Mesodermal cell (in vitro differentiated cells): ENCODE data around the gene TDRD15.

ENCODE experiments used
- H3K27ac ChIP-seq: 2 replicates; pipeline ENCODE4 v1.7.0; 2013; ENCODE audit warnings: mild to moderate bottlenecking, low read depth, low read length, moderate library complexity; ENCODE audit not compliant: severe bottlenecking
- H3K36me3 ChIP-seq: 2 replicates; pipeline ENCODE4 v1.7.1; 2013; ENCODE audit warnings: mild to moderate bottlenecking, low read length, moderate library complexity; ENCODE audit not compliant: control insufficient read depth, insufficient read depth
- H3K4me1 ChIP-seq: one replicate; pipeline ENCODE4 v1.7.1; 2013; ENCODE audit warnings: mild to moderate bottlenecking, low read length; ENCODE audit not compliant: insufficient read depth, control insufficient read depth, poor library complexity, severe bottlenecking
- H3K4me3 ChIP-seq: 2 replicates; pipeline ENCODE4 v1.7.0; 2013; ENCODE audit warnings: low read length, control low read depth, mild to moderate bottlenecking; ENCODE audit not compliant: insufficient read depth, poor library complexity, severe bottlenecking; ENCODE audit errors: extremely low read depth
- H3K9me3 ChIP-seq: 2 replicates; pipeline ENCODE4 v1.7.1; 2013; ENCODE audit warnings: mild to moderate bottlenecking, low read length, moderate library complexity; ENCODE audit not compliant: control insufficient read depth
- WGBS, 2 experiments: methylation state at CpG; one replicate each; pipeline ENCODE4 v1.1.5; 2013; ENCODE audit warnings: missing lambda C conversion rate in 2 of 2; ENCODE audit not compliant: insufficient coverage in 2 of 2; 5-methylcytosine and 5-hydroxymethylcytosine counted together

Gene TDRD15

GRCh38 chr2:21181957-21182356, 58.2 kb downstream of the TDRD15 start:
- Histone ChIP-seq H3K4me1 (no peaks in the 10 kb centered on the region), H3K36me3 (no peaks in the 10 kb centered on the region), H3K4me3 (no peak overlapping the region), H3K27ac (no peak overlapping the region), H3K9me3 (no peaks in the 10 kb centered on the region)
- WGBS, 2 experiments, result 82 to 100% methylated on average over 3 to 5 of the region's 5 CpGs

GRCh38 chr2:21183306-21183705, 59.5 kb downstream of the TDRD15 start:
- Histone ChIP-seq H3K4me3 (no peak overlapping the region), H3K4me1 (no peaks in the 10 kb centered on the region), H3K9me3 (no peaks in the 10 kb centered on the region), H3K27ac (no peak overlapping the region), H3K36me3 (no peaks in the 10 kb centered on the region)
- 0 to 73% methylated on average over 1 to 4 of the region's 4 CpGs for WGBS, 2 experiments

- Histone ChIP-seq H3K27ac (no peak overlapping the region), H3K9me3 (no peaks in the 10 kb centered on the region), H3K4me3 (no peak overlapping the region), H3K36me3 (no peaks in the 10 kb centered on the region), H3K4me1 (no peaks in the 10 kb centered on the region)
- 70 to 82% methylated on average over 1 of the region's 2 CpGs for WGBS, 2 experiments
Observed at GRCh38 chr2:21183726-21184125, 60.0 kb downstream of the TDRD15 start.

GRCh38 chr2:21191535-21191934, 67.8 kb downstream of the TDRD15 start:
- Histone ChIP-seq H3K4me3 (no peak overlapping the region), H3K4me1 (peaks cover 4% of the 10 kb centered on the region), H3K9me3 (no peaks in the 10 kb centered on the region), H3K36me3 (no peaks in the 10 kb centered on the region), H3K27ac (no peak overlapping the region)
- 89 to 100% methylated on average over 1 to 2 of the region's 2 CpGs for WGBS, 2 experiments
